Epidermal melanocyte (primary cell): ENCODE measurements around the gene APOL6.
"Not testable (repeated sequence)": the region's sequence is repeated elsewhere in the genome, so short reads cannot be mapped to it uniquely, and the experiment has no call there.

Source experiments
- DNase-seq: peaks from one replicate; pipeline ENCODE4 v3.0.0; 2011; ENCODE audit warnings: low spot score; ENCODE audit not compliant: insufficient read length

The APOL6 gene

DNA sequence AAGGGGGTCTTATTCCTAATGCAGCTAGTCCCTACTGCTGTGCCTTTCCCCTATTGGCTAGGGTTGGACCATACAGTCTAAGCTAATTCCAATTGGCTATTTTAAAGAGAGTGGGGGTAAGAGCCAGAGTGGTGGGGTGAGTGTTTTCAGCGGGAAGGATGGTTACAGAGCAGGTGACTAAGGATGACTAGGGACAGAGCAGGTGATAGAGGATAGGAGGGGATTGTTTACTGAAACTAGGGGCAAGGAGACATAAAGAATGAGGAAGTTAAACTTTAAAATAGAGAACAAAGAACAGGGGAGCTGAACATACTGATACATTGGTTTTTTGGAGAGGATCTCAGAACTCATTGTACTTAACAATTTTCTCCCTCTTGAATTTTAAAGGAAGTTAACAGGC, 27.8 kb downstream of the APOL6 start:
- DNase-seq, result not testable (repeated sequence)

DNA sequence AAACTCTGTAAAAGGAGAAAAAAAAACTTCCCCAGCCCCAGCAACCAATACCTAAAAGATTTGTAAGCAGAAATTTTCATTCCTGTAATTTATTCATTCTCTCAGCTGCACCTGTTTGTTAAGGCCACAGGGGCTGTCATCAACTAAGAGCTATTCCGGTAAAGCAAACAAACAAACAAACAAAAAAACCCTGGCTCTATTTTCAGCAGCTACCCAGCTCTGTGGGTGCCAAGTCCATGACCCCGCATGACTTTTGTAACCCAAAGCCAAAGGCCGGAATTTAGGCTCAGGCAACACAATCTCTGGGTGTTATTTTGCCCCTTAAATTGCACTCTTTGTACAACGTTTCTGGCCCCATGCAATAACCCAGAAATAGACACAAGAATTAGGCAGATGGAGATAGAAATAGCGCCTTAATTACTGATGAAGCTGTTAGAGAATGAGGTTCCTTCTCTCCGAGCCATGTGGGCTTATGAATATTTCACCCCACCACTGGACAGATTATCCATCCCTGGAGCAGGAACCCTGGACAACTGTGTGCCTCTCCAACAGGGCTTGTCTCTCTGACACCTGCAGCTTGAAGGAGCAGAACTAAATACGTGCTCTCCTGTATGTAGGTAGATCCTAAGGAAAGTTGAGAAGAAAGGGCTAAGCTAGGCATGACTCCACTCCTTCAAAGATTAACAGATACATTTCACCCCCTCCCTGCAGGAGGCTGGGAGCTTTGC, 29.4 kb downstream of the APOL6 start:
- no peak for DNase-seq

DNA sequence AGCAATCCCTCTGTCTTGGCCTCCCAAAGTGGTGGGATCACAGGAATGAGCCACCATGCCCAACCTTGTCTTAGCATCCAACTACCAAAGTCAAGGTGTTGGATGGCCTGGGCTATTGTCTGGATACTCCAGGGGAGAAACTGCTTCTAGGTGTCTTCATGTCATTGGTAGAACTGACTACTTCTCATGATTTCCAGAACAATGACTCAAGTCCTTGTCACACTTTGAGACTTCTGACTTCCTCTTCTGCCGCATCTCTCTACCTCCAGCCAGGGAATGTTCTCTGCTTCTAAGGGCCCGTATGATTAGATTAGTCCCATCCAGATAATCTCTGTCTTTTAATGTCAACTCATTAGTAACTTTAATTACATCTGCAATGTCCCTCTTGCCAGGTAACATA, 30.6 kb downstream of the APOL6 start:
- DNase-seq, result no peak

DNA sequence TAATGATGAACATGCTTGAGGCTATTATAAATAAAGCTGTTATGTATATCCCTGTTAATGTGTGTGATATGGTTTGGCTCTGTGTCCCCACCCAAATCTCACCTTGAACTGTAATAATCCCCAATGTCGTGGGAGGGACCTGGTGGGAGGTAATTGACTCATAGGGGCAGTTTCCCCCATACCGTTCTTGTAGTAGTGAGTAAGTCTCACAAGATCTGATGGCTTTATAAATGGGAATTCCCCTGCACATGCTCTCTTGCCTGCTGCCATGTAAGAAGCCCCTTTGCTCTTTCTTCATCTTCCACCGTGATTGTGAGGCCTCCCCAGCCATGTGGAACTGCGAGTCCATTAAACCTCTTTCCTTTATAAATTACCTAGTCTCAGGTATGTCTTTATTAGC, 31.2 kb downstream of the APOL6 start:
- not testable (repeated sequence) for DNase-seq

DNA sequence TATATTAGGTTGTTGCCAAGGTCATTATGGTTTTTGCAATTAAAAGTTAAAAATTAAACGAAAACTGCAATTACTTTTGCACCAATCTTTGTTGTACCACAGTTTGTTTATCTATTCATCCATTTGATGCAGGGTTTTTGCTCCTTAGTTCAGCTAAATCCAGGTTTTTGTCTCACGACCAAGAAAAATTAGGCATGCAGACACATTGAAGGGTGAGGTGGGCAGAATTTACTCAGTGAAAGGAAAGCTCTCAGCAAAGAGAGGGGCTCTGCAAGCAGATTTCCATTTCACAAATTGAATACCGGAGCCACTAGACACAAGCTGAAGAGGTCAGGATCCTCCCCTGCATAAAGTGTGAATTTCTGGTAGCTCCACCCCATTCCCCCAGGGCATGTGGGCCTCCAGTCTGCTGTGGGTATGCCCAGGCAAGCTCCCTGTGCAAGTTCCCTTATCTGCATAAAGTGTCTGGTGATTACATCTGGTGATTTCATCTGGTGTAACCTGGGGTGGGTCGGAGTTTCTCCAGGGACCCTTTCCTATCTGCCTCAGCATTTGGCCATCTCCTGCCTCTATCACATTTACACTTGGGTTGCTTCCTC, 33.3 kb downstream of the APOL6 start:
- DNase-seq, result no peak

DNA sequence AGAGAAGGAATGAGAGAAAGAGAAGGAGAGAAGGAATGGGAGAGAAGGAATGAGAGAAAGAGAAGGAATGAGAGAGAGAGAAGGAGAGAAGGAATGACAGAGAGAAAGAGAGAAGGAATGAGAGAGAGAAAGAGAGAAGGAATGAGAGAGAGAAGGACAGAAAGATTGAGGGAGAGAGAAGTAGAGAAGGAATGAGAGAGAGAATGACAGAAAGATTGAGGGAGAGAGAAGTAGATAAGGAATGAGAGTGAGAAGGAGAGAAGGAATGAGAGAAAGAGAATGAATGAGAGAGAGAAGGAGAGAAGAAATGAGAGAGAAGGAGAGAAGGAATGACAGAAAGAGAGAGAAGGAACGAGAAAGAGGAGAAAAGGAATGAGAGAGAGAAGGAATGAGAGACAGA, 35.3 kb downstream of the APOL6 start:
- no peak for DNase-seq

DNA sequence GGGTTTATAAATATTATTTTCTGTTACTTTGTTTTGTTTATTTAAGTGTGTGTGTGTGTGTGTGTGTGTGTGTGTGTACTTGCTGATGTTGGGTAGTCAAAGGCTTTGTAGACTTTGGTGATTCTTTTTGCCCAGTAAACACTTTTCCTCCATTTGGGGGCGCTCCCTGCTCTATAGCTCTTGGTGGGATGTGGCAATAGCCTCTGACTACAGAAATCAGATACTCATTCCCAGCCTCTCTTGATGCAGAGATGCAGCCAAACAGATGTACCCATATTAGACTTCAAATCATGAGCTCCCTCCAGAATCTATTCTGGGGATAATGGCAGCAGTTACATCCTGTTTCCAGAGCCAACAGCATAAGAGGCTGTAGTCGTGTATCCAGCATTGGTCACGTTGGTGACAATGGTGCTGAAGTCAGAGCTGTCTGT, 36.0 kb downstream of the APOL6 start:
- no peak for DNase-seq

DNA sequence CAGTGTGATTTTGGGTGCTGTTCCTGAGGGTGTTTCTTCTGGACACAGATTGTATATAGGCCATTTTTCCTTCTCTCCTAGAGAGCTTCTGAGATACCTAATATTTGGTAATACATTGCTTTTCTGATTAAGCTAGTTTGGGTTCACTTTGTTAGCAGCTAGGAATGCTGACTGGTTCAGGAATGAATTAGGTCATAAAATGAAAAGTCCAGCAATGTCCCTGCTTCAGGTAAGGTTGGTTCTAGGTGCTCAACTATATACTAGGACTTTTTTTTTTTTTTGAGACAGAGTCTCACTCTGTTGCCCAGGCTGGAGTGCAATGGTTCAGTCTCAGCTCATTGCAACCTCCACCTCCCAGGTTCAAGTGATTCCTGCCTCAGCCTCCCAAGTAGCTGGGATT, 36.5 kb downstream of the APOL6 start:
- no peak for DNase-seq

DNA sequence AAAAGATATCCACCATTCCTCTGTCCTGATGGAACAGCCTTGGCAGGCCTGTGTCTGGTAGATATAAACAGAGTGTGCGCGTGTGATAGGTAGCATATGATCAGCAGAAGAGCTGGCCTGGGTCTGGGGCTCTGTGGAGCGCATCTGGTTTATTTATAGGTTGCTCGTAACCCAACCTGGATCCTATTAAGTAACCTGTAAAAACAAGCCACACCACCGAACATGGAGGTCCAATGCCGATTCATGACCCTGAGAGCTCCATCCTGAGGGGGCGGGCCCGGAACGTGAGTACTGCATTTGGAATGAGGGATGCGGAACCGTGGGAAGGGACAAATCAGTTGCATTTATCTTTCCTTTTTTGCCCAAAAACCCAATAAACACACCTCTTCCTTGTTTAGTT, 37.5 kb downstream of the APOL6 start:
- DNase-seq, result no peak

DNA sequence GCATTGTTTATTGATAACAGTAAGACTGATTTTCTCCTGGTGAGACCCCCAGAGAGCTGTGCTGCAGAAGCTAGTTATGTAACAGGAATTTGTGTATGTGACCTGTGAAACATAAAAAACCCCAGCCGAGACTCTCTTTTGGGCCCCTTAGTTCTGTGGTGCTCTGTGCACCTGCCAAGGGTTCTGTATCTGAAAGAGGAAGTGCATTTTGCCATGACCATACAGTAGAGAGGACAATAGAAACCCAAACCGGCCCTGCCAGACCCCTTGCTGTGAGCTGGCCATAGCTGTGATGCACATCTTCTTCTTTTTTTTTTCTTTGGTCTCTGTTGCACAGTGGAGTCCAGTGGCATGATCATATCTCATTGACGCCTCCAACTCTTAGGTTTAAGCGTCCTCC, 38.1 kb downstream of the APOL6 start:
- DNase-seq, result no peak

DNA sequence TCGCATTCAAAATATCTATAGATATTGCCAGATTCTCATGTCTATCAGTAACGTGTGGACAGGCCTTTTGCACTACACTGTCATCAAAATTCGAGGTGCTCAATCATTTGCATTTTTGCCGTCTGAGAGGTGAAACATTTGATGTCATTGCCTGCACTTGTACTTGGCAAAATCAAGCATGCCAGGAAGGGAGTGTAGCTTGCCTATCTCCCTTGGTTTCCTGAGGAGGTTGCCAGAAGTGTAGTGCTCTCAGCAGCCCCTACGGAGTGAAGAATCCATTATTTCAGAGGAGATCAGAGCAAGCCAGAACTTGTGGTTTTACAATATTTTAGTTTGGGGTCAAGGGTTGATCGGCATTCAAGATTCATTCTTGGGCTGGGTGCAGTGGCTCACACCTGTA, 39.2 kb downstream of the APOL6 start:
- DNase-seq, result no peak

DNA sequence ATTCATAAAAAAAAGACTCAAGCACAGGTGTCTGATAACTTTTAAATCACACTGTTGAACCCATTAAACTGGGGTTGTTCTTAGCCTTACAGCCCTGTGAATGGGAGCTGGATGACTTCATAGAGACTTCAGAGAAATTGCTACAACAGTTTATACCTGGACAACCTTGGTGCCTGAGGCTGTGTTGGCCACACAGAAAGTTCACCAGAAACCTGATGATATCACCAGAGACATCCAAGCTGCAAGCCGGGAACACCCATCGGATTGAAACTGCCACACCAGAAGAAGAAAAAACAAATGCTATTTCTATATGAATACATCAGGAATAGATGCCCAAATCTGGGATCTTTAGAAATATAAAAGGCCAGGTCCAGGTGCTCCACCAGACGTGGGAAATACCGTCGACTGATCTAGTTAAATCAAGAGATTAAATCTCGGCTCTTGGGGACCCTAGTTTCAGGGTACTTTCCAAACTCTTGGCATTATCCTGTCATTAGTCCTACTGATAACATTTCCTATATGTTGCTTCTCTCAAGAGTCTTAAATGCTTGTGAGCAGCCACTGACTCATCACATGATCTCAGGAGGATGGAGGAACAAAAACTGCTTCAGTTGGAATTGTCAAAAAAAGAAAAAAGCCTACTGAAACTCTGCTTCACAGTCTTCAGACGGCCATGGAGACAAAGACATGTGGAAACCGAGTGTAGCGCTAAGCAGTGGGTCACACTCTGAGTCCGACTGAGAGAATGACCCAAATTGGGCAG, 40.8 kb downstream of the APOL6 start:
- no peak for DNase-seq

DNA sequence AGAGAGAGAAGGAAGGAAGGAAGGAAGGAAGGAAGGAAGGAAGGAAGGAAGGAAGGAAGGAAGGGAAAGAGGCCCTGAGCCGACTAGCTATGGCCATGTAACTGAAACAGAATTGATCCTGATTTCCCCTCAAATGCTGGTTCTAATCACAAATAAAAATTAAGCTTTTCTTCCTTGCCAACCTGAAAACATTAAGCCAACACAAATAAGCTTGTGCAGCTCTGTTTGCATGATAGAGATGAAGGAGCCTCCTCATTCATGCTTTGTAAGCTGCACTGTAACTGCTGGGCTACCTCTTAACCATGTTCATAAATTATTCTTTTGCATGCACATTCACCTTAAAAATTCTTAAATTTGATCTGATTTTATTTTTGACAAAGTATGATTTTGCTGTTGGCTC, 41.8 kb downstream of the APOL6 start:
- DNase-seq, result no peak

DNA sequence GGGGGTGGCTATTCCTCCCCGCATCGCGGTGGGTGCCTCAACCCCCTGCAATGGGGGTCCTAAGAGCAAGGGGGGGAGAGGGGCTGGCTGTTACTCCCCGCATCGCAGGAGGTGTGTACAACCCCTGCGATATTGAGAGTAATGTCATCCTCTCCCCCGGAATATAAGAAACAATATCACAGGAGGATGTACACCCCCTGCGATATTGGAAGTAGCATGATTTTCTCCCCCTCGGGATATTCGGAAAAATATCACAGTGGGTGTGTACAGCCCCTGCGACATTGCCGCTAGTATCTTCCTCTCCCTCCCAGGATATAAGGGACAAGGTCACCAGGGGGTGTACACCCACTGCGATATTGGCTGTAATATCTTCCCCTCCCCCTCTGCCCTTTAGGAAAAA, 47.0 kb downstream of the APOL6 start:
- DNase-seq, result no peak

DNA sequence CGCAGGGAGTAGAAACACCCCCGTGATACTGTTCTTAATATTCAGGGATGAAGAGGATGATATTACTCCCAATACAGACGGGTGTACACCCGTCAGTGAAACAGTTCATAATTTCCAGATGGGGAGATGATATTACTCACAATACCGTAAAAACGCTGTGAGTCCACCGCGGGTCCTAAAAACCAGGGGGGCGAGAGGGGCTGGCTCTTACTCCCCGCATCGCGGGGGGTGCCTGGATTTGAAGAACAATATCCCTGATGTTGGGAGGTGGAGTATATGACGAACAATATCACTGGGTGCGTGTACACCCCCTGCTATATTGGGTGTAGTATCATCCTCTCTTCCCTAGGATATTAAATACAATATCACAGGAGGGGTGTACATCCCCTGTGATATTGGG, 48.9 kb downstream of the APOL6 start:
- DNase-seq, result no peak

DNA sequence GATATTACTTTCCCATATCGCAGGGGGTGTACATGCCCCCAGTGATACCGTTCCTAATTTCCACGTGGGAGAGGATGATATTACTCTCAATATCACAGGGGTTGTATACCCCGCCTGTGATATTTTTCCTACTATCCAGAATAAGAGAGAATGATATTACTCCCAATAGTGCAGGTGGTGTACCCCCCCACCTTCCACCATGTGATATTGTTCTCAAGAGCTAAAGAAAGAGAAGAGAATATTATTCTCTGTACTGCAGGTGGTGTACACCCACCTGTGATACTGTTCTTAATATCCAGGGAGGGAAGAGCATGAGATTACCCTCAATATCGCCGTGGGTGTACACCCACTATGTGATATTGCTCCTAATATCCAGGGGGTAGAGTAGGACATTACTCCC, 51.6 kb downstream of the APOL6 start:
- not testable (repeated sequence) for DNase-seq

DNA sequence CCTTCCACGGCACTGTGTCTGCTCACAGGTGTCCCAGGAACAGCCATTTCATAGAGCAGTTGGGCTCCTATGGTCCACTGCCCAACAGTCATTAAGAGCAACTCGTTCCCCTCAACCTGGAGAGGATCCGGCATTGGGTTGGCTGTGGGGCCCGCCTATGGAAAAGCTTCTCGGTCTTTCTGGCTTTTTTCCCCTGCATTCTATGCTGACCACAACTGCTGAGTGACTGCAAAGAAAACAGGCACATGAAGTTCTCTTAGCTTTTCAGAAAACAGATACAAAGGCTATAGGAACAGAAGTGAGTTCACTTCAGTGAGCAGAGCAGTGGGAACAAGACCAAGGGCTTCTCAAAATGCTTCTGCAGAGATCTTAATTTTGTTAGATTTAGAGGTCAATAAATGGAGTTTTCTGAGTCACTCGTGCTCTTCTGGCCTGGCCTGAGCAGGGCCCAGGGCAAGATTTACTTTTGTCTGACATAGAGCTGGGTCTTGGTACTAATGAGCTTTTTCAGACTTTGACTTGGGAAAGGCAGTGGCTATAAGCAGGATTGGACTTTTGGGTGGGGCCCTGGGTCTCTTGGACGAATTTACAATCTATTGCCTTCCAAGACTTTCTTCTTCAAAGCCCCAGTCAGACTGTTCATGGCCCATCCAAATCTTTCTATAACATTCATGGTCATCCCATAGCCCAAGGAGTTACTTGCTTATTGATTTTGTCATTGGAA, 55.8 kb downstream of the APOL6 start:
- DNase-seq, result no peak

DNA sequence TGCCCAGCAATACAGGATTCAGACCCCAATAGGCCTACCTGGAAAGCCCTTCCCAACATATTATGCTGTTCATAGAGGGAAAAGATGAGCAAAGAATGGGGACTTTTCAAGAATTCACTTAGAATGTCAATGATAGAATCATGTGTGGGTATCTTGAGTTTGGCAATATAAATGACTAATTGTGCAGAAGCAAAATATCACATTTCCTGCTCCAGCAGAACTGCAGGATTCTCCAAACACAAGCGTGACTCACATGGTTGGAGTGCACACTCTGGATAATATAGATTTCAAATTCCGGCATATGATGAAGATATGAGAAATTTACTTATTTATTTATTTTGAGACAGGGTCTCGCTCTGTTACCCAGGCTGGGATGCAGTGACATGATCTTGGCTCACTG, 56.9 kb downstream of the APOL6 start:
- DNase-seq, result no peak

DNA sequence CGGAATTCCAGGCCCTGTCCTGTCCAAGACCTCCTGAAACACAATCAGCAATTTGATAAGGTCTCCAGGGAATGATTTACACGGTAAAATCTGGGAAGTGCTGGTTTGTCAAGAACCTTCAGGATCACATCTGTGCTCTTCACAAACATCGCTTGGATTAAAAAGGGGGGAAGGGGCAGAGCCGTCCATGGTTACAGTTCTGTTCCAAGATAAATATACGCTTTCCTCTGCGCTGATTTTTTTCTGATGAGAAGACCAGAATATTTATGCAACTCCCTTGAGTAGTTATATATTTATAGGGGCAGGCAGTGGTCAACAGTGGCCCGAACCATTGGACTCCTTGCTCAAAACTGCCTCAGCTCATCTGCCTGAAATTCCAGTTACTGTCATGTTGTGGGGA, 60.2 kb downstream of the APOL6 start:
- no peak for DNase-seq

DNA sequence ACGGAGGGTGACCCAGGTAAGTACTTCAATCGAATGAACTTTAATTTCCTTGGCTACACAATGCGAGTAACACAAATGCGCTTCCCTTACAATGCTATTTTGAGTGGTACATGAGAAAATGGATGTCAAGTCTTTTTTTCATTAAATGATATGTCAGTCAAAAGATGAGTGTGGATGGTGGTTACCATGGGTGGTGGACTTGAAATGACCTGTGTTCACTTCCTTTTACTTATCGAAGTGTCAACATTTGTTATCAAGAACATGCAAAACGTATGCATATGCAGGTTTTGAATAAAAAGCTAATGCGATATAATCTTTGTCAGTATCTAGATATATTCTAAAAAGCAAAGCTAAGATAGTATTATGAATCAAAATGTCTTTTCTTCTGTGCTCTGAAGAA, 60.7 kb downstream of the APOL6 start:
- DNase-seq, result no peak

DNA sequence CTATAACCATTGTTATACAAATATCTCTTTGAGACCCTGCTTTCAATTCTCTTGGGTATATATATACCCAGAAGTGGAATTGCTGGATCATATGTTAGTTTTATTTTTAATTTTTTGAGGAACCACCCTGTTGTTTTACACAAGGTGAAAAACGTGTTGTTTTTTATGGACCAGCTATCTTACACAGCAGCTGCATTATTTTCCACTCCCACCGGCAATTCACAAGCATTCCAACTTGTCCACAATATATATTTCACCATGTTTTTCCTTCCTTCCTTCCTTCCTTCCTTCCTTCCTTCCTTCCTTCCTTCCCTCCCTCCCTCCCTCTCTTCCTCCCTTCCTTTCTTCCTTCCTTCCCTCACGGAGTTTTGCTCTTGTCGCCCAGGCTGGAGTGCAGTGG, 63.1 kb downstream of the APOL6 start:
- DNase-seq, result no peak

DNA sequence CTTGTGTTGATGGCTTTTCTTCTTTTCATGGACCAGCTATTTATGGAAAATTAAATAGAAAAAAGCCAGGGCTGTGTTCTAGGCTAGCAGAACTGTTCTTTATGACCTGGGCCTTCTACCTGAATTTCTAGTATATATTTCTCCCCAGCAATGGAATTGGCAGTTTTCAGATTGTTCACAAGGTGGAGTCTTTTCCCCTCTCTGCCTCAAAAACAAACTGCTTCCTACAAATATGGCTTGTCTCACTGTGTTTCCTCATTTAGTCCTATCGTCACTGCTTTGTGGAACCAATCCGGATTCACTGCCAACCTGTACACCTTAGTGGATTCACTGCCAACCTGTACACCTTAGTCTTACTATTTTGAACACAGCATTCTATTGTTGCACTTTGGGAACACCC, 64.4 kb downstream of the APOL6 start:
- DNase-seq, result no peak
